ENCODE data around the gene TAS2R60.

GRCh38 chr7:143431109-143431508 lies 12.1 kb upstream of the TAS2R60 start:
- TF ChIP-seq CTCF (IDR thresholded peaks at IDR 0.05; ENCODE audit: insufficient read depth, low read depth, low read length) (no peak), EZH2 (IDR thresholded peaks at IDR 0.05; ENCODE audit: insufficient read depth, low read length) (no peak)
